Measurements from ENCODE around the gene ZNF652.

Gene ZNF652

GRCh38 chr17:49260011-49260816 is 101.8 kb downstream of the ZNF652 start:
- peak overlapping the region; percentile 76 for H3K4me3 Mint-ChIP-seq
- peaks cover 9% of the 10 kb centered on the region for H3K4me1 Mint-ChIP-seq (ENCODE audit: low read depth)
- no peaks in the 10 kb centered on the region for H3K9me3 Mint-ChIP-seq
- peak overlapping the region; percentile 65 for H3K27ac Mint-ChIP-seq
- H3K27me3 Mint-ChIP-seq, result no peaks in the 10 kb centered on the region
- H3K36me3 Mint-ChIP-seq (ENCODE audit: low read depth), result no peaks in the 10 kb centered on the region

- Mint-ChIP-seq H3K27me3 (no peaks in the 10 kb centered on the region), H3K4me3 (peak overlapping the region; percentile 76), H3K27ac (no peak overlapping the region), H3K9me3 (no peaks in the 10 kb centered on the region), H3K4me1 (ENCODE audit: low read depth) (peaks cover 9% of the 10 kb centered on the region), H3K36me3 (ENCODE audit: low read depth) (no peaks in the 10 kb centered on the region)
Observed at GRCh38 chr17:49259663-49260010, 102.4 kb downstream of the ZNF652 start.

- Mint-ChIP-seq H3K4me3 (no peak overlapping the region), H3K9me3 (no peaks in the 10 kb centered on the region)
Observed at GRCh38 chr17:49258394-49258793, 103.7 kb downstream of the ZNF652 start.

GRCh38 chr17:49255125-49255524 is 106.9 kb downstream of the ZNF652 start:
- peaks cover 2% of the 10 kb centered on the region for H3K27me3 Mint-ChIP-seq
- H3K27ac Mint-ChIP-seq, result no peak overlapping the region
- no peaks in the 10 kb centered on the region for H3K4me1 Mint-ChIP-seq (ENCODE audit: low read depth)
- no peaks in the 10 kb centered on the region for H3K9me3 Mint-ChIP-seq
- no peak overlapping the region for H3K4me3 Mint-ChIP-seq
- no peaks in the 10 kb centered on the region for H3K36me3 Mint-ChIP-seq (ENCODE audit: low read depth)

More at GRCh38 chr17:49258394-49258793, 103.7 kb downstream of the ZNF652 start:
- peaks cover 9% of the 10 kb centered on the region for H3K4me1 Mint-ChIP-seq (ENCODE audit: low read depth)
- H3K27me3 Mint-ChIP-seq, result no peaks in the 10 kb centered on the region
- no peak overlapping the region for H3K27ac Mint-ChIP-seq
- H3K36me3 Mint-ChIP-seq (ENCODE audit: low read depth), result no peaks in the 10 kb centered on the region

- H3K27ac Mint-ChIP-seq, result no peak overlapping the region
- H3K4me3 Mint-ChIP-seq, result no peak overlapping the region
- H3K27me3 Mint-ChIP-seq, result peaks cover 5% of the 10 kb centered on the region
- H3K36me3 Mint-ChIP-seq (ENCODE audit: low read depth), result no peaks in the 10 kb centered on the region
- no peaks in the 10 kb centered on the region for H3K4me1 Mint-ChIP-seq (ENCODE audit: low read depth)
- H3K9me3 Mint-ChIP-seq, result no peaks in the 10 kb centered on the region
Observed at GRCh38 chr17:49254066-49254465, 108.0 kb downstream of the ZNF652 start.

GRCh38 chr17:49252148-49252695 is 109.8 kb downstream of the ZNF652 start:
- no peak overlapping the region for H3K4me3 Mint-ChIP-seq
- peaks cover 11% of the 10 kb centered on the region for H3K27me3 Mint-ChIP-seq
- H3K4me1 Mint-ChIP-seq (ENCODE audit: low read depth), result no peaks in the 10 kb centered on the region

GRCh38 chr17:49249890-49250522 is 112.0 kb downstream of the ZNF652 start:
- H3K27me3 Mint-ChIP-seq, result peaks cover 11% of the 10 kb centered on the region
- no peaks in the 10 kb centered on the region for H3K4me1 Mint-ChIP-seq (ENCODE audit: low read depth)
- H3K4me3 Mint-ChIP-seq, result no peak overlapping the region
- H3K36me3 Mint-ChIP-seq (ENCODE audit: low read depth), result no peaks in the 10 kb centered on the region
- H3K27ac Mint-ChIP-seq, result no peak overlapping the region
- no peaks in the 10 kb centered on the region for H3K9me3 Mint-ChIP-seq

More at GRCh38 chr17:49252148-49252695, 109.8 kb downstream of the ZNF652 start:
- Mint-ChIP-seq H3K9me3 (no peaks in the 10 kb centered on the region), H3K36me3 (ENCODE audit: low read depth) (no peaks in the 10 kb centered on the region), H3K27ac (no peak overlapping the region)

- Mint-ChIP-seq H3K36me3 (ENCODE audit: low read depth) (no peaks in the 10 kb centered on the region), H3K27ac (no peak overlapping the region), H3K9me3 (no peaks in the 10 kb centered on the region), H3K4me1 (ENCODE audit: low read depth) (no peaks in the 10 kb centered on the region), H3K4me3 (no peak overlapping the region), H3K27me3 (peaks cover 11% of the 10 kb centered on the region)
Observed at GRCh38 chr17:49249292-49249794, 112.7 kb downstream of the ZNF652 start.

- no peaks in the 10 kb centered on the region for H3K36me3 Mint-ChIP-seq (ENCODE audit: low read depth)
- peaks cover 11% of the 10 kb centered on the region for H3K27me3 Mint-ChIP-seq
- no peaks in the 10 kb centered on the region for H3K9me3 Mint-ChIP-seq
- H3K27ac Mint-ChIP-seq, result no peak overlapping the region
- no peaks in the 10 kb centered on the region for H3K4me1 Mint-ChIP-seq (ENCODE audit: low read depth)
- no peak overlapping the region for H3K4me3 Mint-ChIP-seq
Observed at GRCh38 chr17:49247944-49248343, 114.1 kb downstream of the ZNF652 start.

- Mint-ChIP-seq H3K36me3 (ENCODE audit: low read depth) (no peaks in the 10 kb centered on the region), H3K4me3 (no peak overlapping the region), H3K27me3 (peaks cover 7% of the 10 kb centered on the region), H3K9me3 (no peaks in the 10 kb centered on the region), H3K4me1 (ENCODE audit: low read depth) (no peaks in the 10 kb centered on the region), H3K27ac (no peak overlapping the region)
Observed at GRCh38 chr17:49244839-49245238, 117.2 kb downstream of the ZNF652 start.
